ENCODE results near the gene B3GALT6. TPM values are rescaled to one million over a fixed set of nuclear protein-coding genes. Genes with fewer than 3 reads are reported as not detected.

Gene B3GALT6
- total and polyA plus RNA-seq, 2 experiments from 2014 or later: 6.5 to 52.5 TPM

DNA sequence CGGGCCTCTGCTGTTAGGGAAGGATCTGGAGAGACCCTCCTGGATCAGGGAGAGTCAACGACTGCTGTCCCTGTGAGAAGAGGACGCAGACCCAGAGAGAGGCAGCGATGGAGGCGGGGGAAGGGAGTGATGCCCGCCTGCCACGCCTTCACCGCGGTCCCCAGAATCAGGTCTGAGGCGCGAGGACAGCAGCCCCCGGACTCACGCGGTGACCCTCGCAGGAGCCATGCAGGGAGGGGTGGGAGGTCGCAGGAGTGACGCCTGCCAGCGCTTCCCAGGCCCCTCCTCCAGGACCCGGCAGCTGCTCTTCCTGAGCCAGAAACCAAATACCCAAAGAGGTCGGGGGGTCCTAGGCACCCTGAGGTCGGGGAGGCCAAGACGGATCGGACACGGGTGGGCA is 11.8 kb upstream of the B3GALT6 start:
- Histone ChIP-seq H3K36me3 (ENCODE audit: low read depth) (peaks cover 5% of the 10 kb centered on the region; the same call in 1 of the 2 replicates), H3K4me3 (no peak overlapping the region), H3K27me3 (replicated peaks; ENCODE audit: insufficient read depth) (no peaks in the 10 kb centered on the region), H3K9me2 (ENCODE audit: insufficient read depth) (no peaks in the 10 kb centered on the region), H4K20me1 (ENCODE audit: insufficient read depth) (no peaks in the 10 kb centered on the region), H2AFZ (no peak overlapping the region), H3K27ac (no peak overlapping the region), H3K4me2 (ENCODE audit: unreplicated experiment) (no peak overlapping the region), H3F3A (ENCODE audit: insufficient read depth) (no peaks in the 10 kb centered on the region), H3K9ac (no peak overlapping the region), H3K4me1 (ENCODE audit: insufficient read depth) (no peaks in the 10 kb centered on the region), H3K9me3 (ENCODE audit: low read depth) (no peaks in the 10 kb centered on the region), H3K79me2 (ENCODE audit: insufficient read depth) (peaks cover 18% of the 10 kb centered on the region)
- WGBS, 2 experiments (ENCODE audit: low coverage in 1 of 2, low lambda C conversion rate in 2 of 2, missing lambda C conversion rate in 2 of 2): 95 to 96% methylated on average over 21 to 24 of the region's 24 CpGs
- TF ChIP-seq EZH2phosphoT487 (IDR thresholded peaks at IDR 0.05; ENCODE audit: insufficient read depth, low read depth) (no peak), EZH2 (IDR thresholded peaks at IDR 0.05; ENCODE audit: insufficient read depth, poor library complexity, severe bottlenecking) (no peak)
- in situ Hi-C loops (cut with MboI): no loop called here
- no peak for DNase-seq

DNA sequence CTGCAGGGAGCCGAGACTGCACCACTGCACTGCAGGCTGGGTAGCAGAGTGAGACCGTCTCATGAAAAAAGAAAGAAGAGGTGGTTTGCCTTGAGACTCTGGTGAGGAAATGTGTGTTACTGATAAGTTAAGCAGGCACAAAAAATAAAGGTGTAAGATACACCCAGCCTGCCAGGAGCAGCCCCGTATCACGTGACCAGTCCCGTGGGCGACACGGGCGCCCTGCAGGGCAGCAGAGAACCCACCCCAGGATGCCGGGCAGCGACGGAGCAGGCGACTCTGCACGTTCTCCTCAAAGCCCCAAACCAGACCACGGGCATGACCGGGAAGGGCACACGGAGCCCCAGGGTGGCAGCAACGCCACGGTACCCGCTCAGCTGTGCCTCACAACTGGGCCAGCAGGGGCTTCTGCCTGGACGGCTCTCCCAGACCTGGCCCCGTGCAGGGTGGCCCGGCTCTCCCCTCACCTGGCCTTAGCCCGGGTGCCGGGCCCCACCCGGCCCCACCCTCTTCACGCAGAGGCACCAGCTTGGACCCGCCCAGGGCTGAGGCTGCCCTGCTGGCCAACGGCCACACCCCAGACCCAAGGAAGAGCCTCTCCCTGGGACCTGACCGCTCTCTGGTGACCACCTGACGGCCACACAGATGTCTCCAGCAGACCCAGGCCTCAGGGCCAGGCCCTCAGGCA is 10.0 kb upstream of the B3GALT6 start:
- no peaks in the 10 kb centered on the region for H3F3A ChIP-seq (ENCODE audit: insufficient read depth)
- DNase-seq: no peak
- no peaks in the 10 kb centered on the region; the same call in 1 of the 2 replicates for H3K36me3 ChIP-seq (ENCODE audit: low read depth)
- TF ChIP-seq EZH2 (IDR thresholded peaks at IDR 0.05; ENCODE audit: insufficient read depth, poor library complexity, severe bottlenecking): no peak
- peaks cover 37% of the 10 kb centered on the region for H3K79me2 ChIP-seq (ENCODE audit: insufficient read depth)
- H3K27ac ChIP-seq: no peak overlapping the region
- H3K27me3 ChIP-seq (replicated peaks; ENCODE audit: insufficient read depth): no peaks in the 10 kb centered on the region
- no peaks in the 10 kb centered on the region for H3K4me1 ChIP-seq (ENCODE audit: insufficient read depth)
- in situ Hi-C loops (cut with MboI): no loop called here
- no peaks in the 10 kb centered on the region for H3K9me3 ChIP-seq (ENCODE audit: low read depth)
- 94 to 95% methylated on average over 16 to 30 of the region's 30 CpGs for WGBS, 2 experiments (ENCODE audit: low coverage in 1 of 2, low lambda C conversion rate in 2 of 2, missing lambda C conversion rate in 2 of 2)
- no peak overlapping the region for H3K4me3 ChIP-seq
- no peak overlapping the region for H2AFZ ChIP-seq
- H3K9me2 ChIP-seq (ENCODE audit: insufficient read depth): no peaks in the 10 kb centered on the region
- no peak overlapping the region for H3K4me2 ChIP-seq (ENCODE audit: unreplicated experiment)
- H3K9ac ChIP-seq: no peak overlapping the region
- no peaks in the 10 kb centered on the region for H4K20me1 ChIP-seq (ENCODE audit: insufficient read depth)

DNA sequence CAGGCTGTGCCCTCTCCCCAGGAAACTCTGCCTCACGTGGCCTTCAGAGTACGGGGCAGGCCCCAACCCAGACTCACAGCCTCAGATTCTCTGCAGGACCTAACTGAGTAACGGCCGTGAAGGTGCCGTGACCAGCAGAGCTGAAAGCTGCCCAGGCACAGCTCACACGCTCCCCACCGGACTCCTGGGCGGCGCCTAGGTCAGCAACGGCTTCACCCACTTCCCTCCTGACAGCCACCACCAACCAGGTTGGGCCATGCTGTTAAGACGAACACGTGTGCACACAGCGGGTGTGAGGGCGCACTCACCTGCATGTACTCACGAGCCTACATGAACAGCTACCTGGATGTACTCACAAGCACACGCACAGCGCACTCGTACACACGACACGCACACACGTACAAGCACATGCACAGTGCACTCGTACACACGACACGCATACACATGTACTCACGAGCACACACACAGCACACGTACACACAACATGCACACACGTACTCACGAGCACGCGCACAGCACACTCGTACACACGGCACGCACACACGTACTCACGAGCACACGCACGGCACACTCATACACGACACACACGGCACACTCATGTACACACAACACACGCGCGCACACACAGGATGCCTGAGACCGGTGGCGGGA is 9.3 kb upstream of the B3GALT6 start:
- H3K36me3 ChIP-seq (ENCODE audit: low read depth): no peaks in the 10 kb centered on the region
- peaks cover 44% of the 10 kb centered on the region for H3K79me2 ChIP-seq (ENCODE audit: insufficient read depth)
- in situ Hi-C loops (cut with MboI): no loop called here
- H3K4me2 ChIP-seq (ENCODE audit: unreplicated experiment): no peak overlapping the region
- H3K9me3 ChIP-seq (ENCODE audit: low read depth): no peaks in the 10 kb centered on the region
- WGBS, 2 experiments (ENCODE audit: low coverage in 1 of 2, low lambda C conversion rate in 2 of 2, missing lambda C conversion rate in 2 of 2): 94 to 95% methylated on average over 44 of the region's 44 CpGs
- no peaks in the 10 kb centered on the region for H3F3A ChIP-seq (ENCODE audit: insufficient read depth)
- no peaks in the 10 kb centered on the region for H3K4me1 ChIP-seq (ENCODE audit: insufficient read depth)
- no peak for TF ChIP-seq EZH2phosphoT487 (IDR thresholded peaks at IDR 0.05; ENCODE audit: insufficient read depth, low read depth)
- TF ChIP-seq EZH2 (IDR thresholded peaks at IDR 0.05; ENCODE audit: insufficient read depth, poor library complexity, severe bottlenecking): no peak
- no peak overlapping the region for H3K4me3 ChIP-seq
- H2AFZ ChIP-seq: no peak overlapping the region
- DNase-seq: no peak
- H4K20me1 ChIP-seq (ENCODE audit: insufficient read depth): no peaks in the 10 kb centered on the region
- H3K9ac ChIP-seq: no peak overlapping the region
- H3K9me2 ChIP-seq (ENCODE audit: insufficient read depth): no peaks in the 10 kb centered on the region
- no peaks in the 10 kb centered on the region for H3K27me3 ChIP-seq (replicated peaks; ENCODE audit: insufficient read depth)
- H3K27ac ChIP-seq: no peak overlapping the region

DNA sequence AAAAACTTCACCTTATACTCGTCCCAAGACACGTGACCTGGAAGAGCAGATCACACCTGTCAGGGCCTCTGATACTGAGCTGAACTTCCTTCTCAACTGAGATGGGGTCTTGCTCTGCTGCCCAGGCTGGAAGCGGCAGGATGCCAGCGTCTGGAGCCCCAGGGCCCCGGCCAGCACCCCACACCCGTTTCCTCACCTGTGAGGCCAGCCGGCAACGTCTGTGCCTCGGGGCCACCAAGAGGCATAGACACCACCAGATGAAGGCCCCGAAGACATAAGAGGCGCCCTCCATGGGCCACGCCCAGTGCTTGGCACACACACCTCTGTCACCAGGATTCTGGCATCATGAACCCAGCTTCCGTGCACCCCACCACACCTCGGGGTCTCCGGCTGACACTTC is 8.7 kb upstream of the B3GALT6 start:
- Histone ChIP-seq H4K20me1 (ENCODE audit: insufficient read depth) (no peaks in the 10 kb centered on the region), H3K9ac (no peak overlapping the region), H3K79me2 (ENCODE audit: insufficient read depth) (peaks cover 50% of the 10 kb centered on the region), H3K27ac (no peak overlapping the region), H3K4me2 (ENCODE audit: unreplicated experiment) (no peak overlapping the region), H3K9me3 (ENCODE audit: low read depth) (no peaks in the 10 kb centered on the region), H3K4me3 (no peak overlapping the region), H3K36me3 (ENCODE audit: low read depth) (no peaks in the 10 kb centered on the region; the same call in 1 of the 2 replicates), H3K27me3 (replicated peaks; ENCODE audit: insufficient read depth) (no peaks in the 10 kb centered on the region), H3F3A (ENCODE audit: insufficient read depth) (no peaks in the 10 kb centered on the region), H3K9me2 (ENCODE audit: insufficient read depth) (no peaks in the 10 kb centered on the region), H3K4me1 (ENCODE audit: insufficient read depth) (no peaks in the 10 kb centered on the region), H2AFZ (no peak overlapping the region)
- no peak for DNase-seq
- 92 to 94% methylated on average over 10 to 15 of the region's 15 CpGs for whole genome bisulfite sequencing, 2 experiments (ENCODE audit: low coverage in 1 of 2, low lambda C conversion rate in 2 of 2, missing lambda C conversion rate in 2 of 2)
- no peak for TF ChIP-seq EZH2 (IDR thresholded peaks at IDR 0.05; ENCODE audit: insufficient read depth, poor library complexity, severe bottlenecking)
- in situ Hi-C loops (cut with MboI): no loop called here
